GM21723 (cell line): Measurements from ENCODE around the gene FBXL20.

Experiments used
- ATAC-seq: cut with Tn5 transposase; IDR thresholded peaks from one replicate; pipeline ENCODE4 v1.9.1; 2021; ENCODE audit warnings: mild to moderate bottlenecking, moderate library complexity; ENCODE audit not compliant: unreplicated experiment

The FBXL20 gene

GRCh38 chr17:39208893-39209292, 192.5 kb downstream of the FBXL20 start:
- ATAC-seq: peak; percentile 55

- ATAC-seq: no peak
Measured at GRCh38 chr17:39208136-39208535, 193.3 kb downstream of the FBXL20 start.

GRCh38 chr17:39205112-39205526, 196.3 kb downstream of the FBXL20 start:
- ATAC-seq: no peak

GRCh38 chr17:39204245-39204644, 197.2 kb downstream of the FBXL20 start:
- no peak for ATAC-seq
